Suprapubic skin (tissue), 4 donors: ENCODE results near the gene SI. TPM values are rescaled to one million over a fixed set of nuclear protein-coding genes. Genes with fewer than 3 reads are reported as not detected.
"Not testable (repeated sequence)": the region's sequence is repeated elsewhere in the genome, so short reads cannot be mapped to it uniquely, and the experiment has no call there.

Experiments
- DNase-seq, 2 donors: peaks; one replicate each; pipeline ENCODE4 v3.0.0-alpha.2; 2019; ENCODE audit warnings: low spot score in 2 of 2
- H3K27ac ChIP-seq: fragments of 200-600 bp; sonication (generic); one replicate; pipeline ENCODE4 v1.5.1; 2019
- H3K27me3 ChIP-seq: fragments of 200-600 bp; sonication (generic); one replicate; pipeline ENCODE4 v1.5.1; 2019
- H3K36me3 ChIP-seq: fragments of 200-600 bp; sonication (generic); one replicate; pipeline ENCODE4 v1.5.1; 2019
- H3K4me1 ChIP-seq: fragments of 200-600 bp; sonication (generic); one replicate; pipeline ENCODE4 v1.5.1; 2019
- H3K4me3 ChIP-seq: fragments of 200-600 bp; sonication (generic); one replicate; pipeline ENCODE4 v1.5.1; 2019; ENCODE audit warnings: mild to moderate bottlenecking
- H3K9me3 ChIP-seq: fragments of 200-600 bp; sonication (generic); one replicate; pipeline ENCODE4 v1.5.1; 2019
- CTCF ChIP-seq, 2 donors: fragments of 200-600 bp in 1 of 2; fragments of 450-650 bp in 1 of 2; sonication (generic) in 1 of 2; IDR thresholded peaks; one replicate each; pipeline ENCODE4 v1.5.1; 2016 to 2019; ENCODE audit warnings: antibody characterized with exemption in 2 of 2, mild to moderate bottlenecking in 1 of 2, moderate library complexity in 1 of 2
- EP300 ChIP-seq: sonication (generic); formaldehyde crosslinking; IDR thresholded peaks from one replicate; pipeline ENCODE4 v1.6.1; 2017; ENCODE audit warnings: antibody characterized with exemption
- POLR2A ChIP-seq, 2 donors: fragments of 450-650 bp; IDR thresholded peaks; one replicate each; pipeline ENCODE4 v1.6.1; 2017; ENCODE audit warnings: antibody characterized with exemption in 2 of 2, mild to moderate bottlenecking in 2 of 2, moderate library complexity in 2 of 2
- POLR2AphosphoS5 ChIP-seq, 3 donors: sonication (generic); formaldehyde crosslinking; IDR thresholded peaks; one replicate each; pipeline ENCODE4 v1.6.1; 2017; ENCODE audit warnings: antibody characterized with exemption in 3 of 3
- WGBS: methylation state at CpG from one replicate; pipeline ENCODE4 v1.1.5; 2018; 5-methylcytosine and 5-hydroxymethylcytosine counted together
- total RNA-seq, 4 donors: library from RNA; depleted of rRNA; stranded (reverse); fragments of >200 nt; gene quantifications; one replicate each; pipeline ENCODE4 v1.1.0, GENCODE V29; 2016

Gene SI
- total RNA-seq, 4 donors from 2014 or later: 0.08 to 0.24 (median 0.15) TPM

GRCh38 chr3:164984947-164985346, 93.3 kb downstream of the SI start:
- no peak overlapping the region for H3K27ac ChIP-seq
- no peaks in the 10 kb centered on the region for H3K27me3 ChIP-seq
- no peaks in the 10 kb centered on the region for H3K4me1 ChIP-seq
- no peaks in the 10 kb centered on the region for H3K9me3 ChIP-seq
- no peak for DNase-seq
- TF ChIP-seq POLR2AphosphoS5 (IDR thresholded peaks at IDR 0.05): no peak
- TF ChIP-seq POLR2A (IDR thresholded peaks at IDR 0.05): no peak
- TF ChIP-seq CTCF (IDR thresholded peaks at IDR 0.05): no peak
- no peak for TF ChIP-seq EP300
- H3K36me3 ChIP-seq: no peaks in the 10 kb centered on the region
- no peak overlapping the region for H3K4me3 ChIP-seq
- 37% methylated on average over 1 of the region's 1 CpG for WGBS

- H3K4me1 ChIP-seq: no peaks in the 10 kb centered on the region
- DNase-seq: no peak
- H3K9me3 ChIP-seq: no peaks in the 10 kb centered on the region
- 49% methylated on average over 6 of the region's 6 CpGs for WGBS
- no peaks in the 10 kb centered on the region for H3K27me3 ChIP-seq
- no peaks in the 10 kb centered on the region for H3K36me3 ChIP-seq
- peak overlapping the region; percentile 57 for H3K27ac ChIP-seq
- no peak overlapping the region for H3K4me3 ChIP-seq
- TF ChIP-seq POLR2AphosphoS5 (IDR thresholded peaks at IDR 0.05) (no peak), EP300 (no peak), POLR2A (IDR thresholded peaks at IDR 0.05) (no peak), CTCF (IDR thresholded peaks at IDR 0.05) (no peak)
Observed at GRCh38 chr3:164962610-164963009, 115.7 kb downstream of the SI start.

GRCh38 chr3:164952966-164953365, 125.3 kb downstream of the SI start:
- WGBS: 82% methylated on average over 3 of the region's 3 CpGs
- H3K27ac ChIP-seq: no peak overlapping the region
- no peaks in the 10 kb centered on the region for H3K27me3 ChIP-seq

GRCh38 chr3:164951403-164951802, 126.9 kb downstream of the SI start:
- not testable (repeated sequence) for H3K4me3 ChIP-seq, H3K27me3 ChIP-seq, H3K36me3 ChIP-seq, DNase-seq, H3K9me3 ChIP-seq, H3K4me1 ChIP-seq, H3K27ac ChIP-seq
- WGBS: 89% methylated on average over 7 of the region's 7 CpGs

More at GRCh38 chr3:164952966-164953365, 125.3 kb downstream of the SI start:
- no peaks in the 10 kb centered on the region for H3K4me1 ChIP-seq
- no peak for TF ChIP-seq POLR2A (IDR thresholded peaks at IDR 0.05)
- no peak for TF ChIP-seq POLR2AphosphoS5 (IDR thresholded peaks at IDR 0.05)
- TF ChIP-seq CTCF (IDR thresholded peaks at IDR 0.05): no peak
- TF ChIP-seq EP300: no peak
- H3K9me3 ChIP-seq: no peaks in the 10 kb centered on the region
- no peaks in the 10 kb centered on the region for H3K36me3 ChIP-seq
- no peak overlapping the region for H3K4me3 ChIP-seq
- no peak for DNase-seq

- Histone ChIP-seq H3K4me1 (no peaks in the 10 kb centered on the region), H3K4me3 (no peak overlapping the region), H3K9me3 (no peaks in the 10 kb centered on the region), H3K27ac (no peak overlapping the region), H3K36me3 (no peaks in the 10 kb centered on the region), H3K27me3 (no peaks in the 10 kb centered on the region)
- DNase-seq: no peak
- TF ChIP-seq POLR2AphosphoS5 (IDR thresholded peaks at IDR 0.05) (no peak), POLR2A (IDR thresholded peaks at IDR 0.05) (no peak), CTCF (IDR thresholded peaks at IDR 0.05) (no peak), EP300 (no peak)
- WGBS: 60% methylated on average over 1 of the region's 1 CpG
Observed at GRCh38 chr3:164940745-164941144, 137.6 kb downstream of the SI start.

- 35% methylated on average over 2 of the region's 2 CpGs for WGBS
- Histone ChIP-seq H3K27ac (no peak overlapping the region), H3K27me3 (no peaks in the 10 kb centered on the region), H3K36me3 (no peaks in the 10 kb centered on the region), H3K4me1 (no peaks in the 10 kb centered on the region), H3K9me3 (no peaks in the 10 kb centered on the region), H3K4me3 (no peak overlapping the region)
- TF ChIP-seq POLR2AphosphoS5 (IDR thresholded peaks at IDR 0.05) (no peak), CTCF (IDR thresholded peaks at IDR 0.05) (no peak), EP300 (no peak), POLR2A (IDR thresholded peaks at IDR 0.05) (no peak)
- DNase-seq: no peak
Observed at GRCh38 chr3:164929642-164930041, 148.7 kb downstream of the SI start.
